H1 (cell line): ENCODE data around the gene ARHGAP6. TPM values are rescaled to one million over a fixed set of nuclear protein-coding genes. Genes with fewer than 3 reads are reported as not detected.

Source experiments
- CHD2 ChIP-seq: IDR thresholded peaks from 2 replicates; pipeline ENCODE4 v1.6.1; 2012; ENCODE audit warnings: low read length, improper control_type of control experiment
- ZNF274 ChIP-seq: IDR thresholded peaks from 2 replicates; pipeline ENCODE4 v1.7.0; 2012; ENCODE audit warnings: low read length, borderline replicate concordance; ENCODE audit errors: extremely low read depth
- polyA plus RNA-seq, 7 experiments: library from polyadenylated mRNA; depleted of rRNA in 3 of 7; stranded (reverse) in 5 of 7; unstranded in 2 of 7; fragments of >200 nt in 5 of 7; fragments of 200-250 nt in 2 of 7; gene quantifications; 1 replicate in 5 of 7; 2 replicates in 1 of 7; 4 replicates in 1 of 7; pipeline versions ENCODE4 v1.2.1 to v1.2.3, GENCODE V29; 2011 to 2013; ENCODE audit warnings: missing spikeins in 2 of 7, mixed read lengths in 2 of 7
- total RNA-seq: library from RNA; stranded (reverse); fragmentation: NEBNext Ultra II Directional; extraction: Animal tissue kit (Norgen Biotek cat#: 25700); gene quantifications from 2 replicates; pipeline ENCODE4 v1.2.1, GENCODE V29; 2021

Gene ARHGAP6
- total and polyA plus RNA-seq, 2 of the 8 experiments (the other 6 are each of a cell fraction or from before 2014, with no cell fraction given) = 0.35 to 0.82 TPM

- TF ChIP-seq ZNF274 (no peak), CHD2 (no peak)
Observed at GRCh38 chrX:11321986-11322385, 343.7 kb downstream of the ARHGAP6 start (continued).
